Right cardiac atrium (tissue), 5 donors: ENCODE results near the gene ZNF746. TPM values are rescaled to one million over a fixed set of nuclear protein-coding genes. Genes with fewer than 3 reads are reported as not detected.

ENCODE experiments used
- ATAC-seq, 2 donors: fragments of 200-7000 bp; cut with Tn5 transposase; one replicate each; pipeline versions ENCODE4 v1.8.0 to v1.9.1; 2020; ENCODE audit warnings: moderate library complexity in 2 of 2, mild to moderate bottlenecking in 1 of 2
- DNase-seq, 3 donors: peaks; one replicate each; pipeline ENCODE4 v3.0.0-alpha.2; 2020
- H3K27ac ChIP-seq: one replicate; pipeline ENCODE4 v1.5.1; 2013; ENCODE audit warnings: mild to moderate bottlenecking, low read length, control low read depth, moderate library complexity
- H3K27me3 ChIP-seq: one replicate; pipeline ENCODE4 v1.6.1; 2013; ENCODE audit not compliant: control insufficient read depth, insufficient read depth
- H3K4me1 ChIP-seq: one replicate; pipeline ENCODE4 v1.6.1; 2013; ENCODE audit warnings: low read length; ENCODE audit not compliant: control insufficient read depth, insufficient read depth
- H3K4me3 ChIP-seq: one replicate; pipeline ENCODE4 v1.5.1; 2013; ENCODE audit warnings: low read length, control low read depth
- H3K9me3 ChIP-seq: one replicate; pipeline ENCODE4 v1.6.1; 2013; ENCODE audit warnings: low read length; ENCODE audit not compliant: control insufficient read depth
- WGBS: extraction: QIAGEN DNeasy Blood & Tissue Kit; methylation state at CpG from one replicate; pipeline ENCODE4 v1.1.7; 2013; 5-methylcytosine and 5-hydroxymethylcytosine counted together
- intact Hi-C, 4 donors: fragments of 100-400 bp; cut with DNase I; formaldehyde crosslinking; loops; one replicate each; pipeline versions ENCODE4 v1.11.0 to v1.14.0; 2022 to 2023
- polyA plus RNA-seq: library from polyadenylated mRNA; stranded (reverse); fragments of 200-250 nt; gene quantifications from one replicate; pipeline ENCODE4 v1.2.3, GENCODE V29; 2013
- total RNA-seq, 4 donors: library from RNA; stranded (reverse); fragmentation: NEBNext Ultra II Directional; extraction: Animal tissue kit (Norgen Biotek cat#: 25700); gene quantifications; one replicate each; pipeline ENCODE4 v1.2.1, GENCODE V29; 2021
- donor health status: healthy with polysubstance abuse.
- donor health status: DM: no; HTN: yes; CAD: no.
- donor health status: DM: no; HTN: no; CAD: no.
- donor health status: DM: no; HTN: yes; CAD: no; lungs with severe emphysema.
- donor health status: DM: yes; HTN: yes; CAD: no.

ZNF746 gene
- total and polyA plus RNA-seq, 5 donors, result 5.0 to 10.7 (median 9.7) TPM

GRCh38 chr7:149443523-149443922, 54.1 kb downstream of the ZNF746 start:
- WGBS, result 96% methylated on average over 7 of the region's 7 CpGs
- no peaks in the 10 kb centered on the region for H3K4me1 ChIP-seq
- no peak overlapping the region for H3K4me3 ChIP-seq
- DNase-seq (no peak), ATAC-seq (no peak)
- no peak overlapping the region for H3K27ac ChIP-seq
- intact Hi-C loops, result no loop called here
- no peaks in the 10 kb centered on the region for H3K9me3 ChIP-seq
- no peaks in the 10 kb centered on the region for H3K27me3 ChIP-seq

DNA sequence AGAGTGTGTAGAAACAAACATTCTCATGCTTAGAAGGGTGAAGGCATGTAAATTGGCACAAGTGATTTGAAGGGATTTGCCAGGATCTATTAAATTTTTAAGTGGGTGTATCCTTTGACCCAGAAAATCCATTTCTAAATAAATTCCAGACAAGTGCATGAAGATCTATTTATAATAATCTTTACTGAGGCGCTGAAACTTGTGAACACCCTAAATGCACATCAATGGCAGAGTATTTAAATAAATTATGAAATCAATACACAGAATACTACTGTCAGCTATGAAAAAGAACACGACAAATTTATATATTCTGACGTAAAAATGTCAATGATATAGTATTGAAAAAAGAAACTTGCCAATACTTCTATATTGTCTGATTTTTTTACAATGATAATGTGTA, 54.7 kb downstream of the ZNF746 start:
- ATAC-seq (no peak), DNase-seq (no peak)
- Histone ChIP-seq H3K4me1 (no peaks in the 10 kb centered on the region), H3K27ac (no peak overlapping the region), H3K4me3 (no peak overlapping the region), H3K27me3 (no peaks in the 10 kb centered on the region), H3K9me3 (no peaks in the 10 kb centered on the region)
- intact Hi-C loops, result no loop called here
- WGBS, result 77% methylated on average over 3 of the region's 3 CpGs

DNA sequence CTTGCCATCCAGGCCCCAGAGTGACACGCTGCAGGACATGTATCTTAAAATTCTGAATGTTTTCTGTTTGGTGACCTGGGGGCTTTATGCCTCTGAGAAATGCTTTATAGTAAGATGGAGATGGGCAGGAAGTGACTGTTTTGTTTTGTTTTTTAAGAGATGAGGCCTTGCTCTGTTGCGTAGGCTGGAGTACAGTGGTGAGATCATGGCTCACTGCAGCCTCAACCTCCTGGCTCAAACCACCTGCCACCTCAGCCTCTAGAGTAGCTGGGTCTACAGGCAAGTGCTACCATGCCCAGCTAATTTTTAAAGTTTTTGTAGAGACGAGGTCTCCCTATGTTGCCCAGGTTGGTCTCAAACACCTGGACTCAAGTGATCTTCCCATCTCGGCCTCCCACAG, 57.4 kb downstream of the ZNF746 start:
- H3K4me3 ChIP-seq, result no peak overlapping the region
- no peaks in the 10 kb centered on the region for H3K4me1 ChIP-seq
- DNase-seq, result no peak
- no peaks in the 10 kb centered on the region for H3K9me3 ChIP-seq
- H3K27me3 ChIP-seq, result no peaks in the 10 kb centered on the region
- ATAC-seq, result no peak
- 84% methylated on average over 4 of the region's 4 CpGs for WGBS
- intact Hi-C loops, result no loop called here
- H3K27ac ChIP-seq, result no peak overlapping the region

- H3K9me3 ChIP-seq, result no peaks in the 10 kb centered on the region
- peak in 1 of 3 donors; percentile 39 for DNase-seq
- no peak overlapping the region for H3K4me3 ChIP-seq
- no peak overlapping the region for H3K27ac ChIP-seq
- no peaks in the 10 kb centered on the region for H3K27me3 ChIP-seq
- ATAC-seq, result no peak
- 95% methylated on average over 15 of the region's 15 CpGs for WGBS
- intact Hi-C loops, result no loop called here
- no peaks in the 10 kb centered on the region for H3K4me1 ChIP-seq
Observed at GRCh38 chr7:149436358-149436757, 61.3 kb downstream of the ZNF746 start.

- 91% methylated on average over 8 of the region's 8 CpGs for WGBS
- intact Hi-C loops, result no loop called here
- Histone ChIP-seq H3K27ac (no peak overlapping the region), H3K4me3 (no peak overlapping the region), H3K27me3 (no peaks in the 10 kb centered on the region), H3K4me1 (no peaks in the 10 kb centered on the region), H3K9me3 (no peaks in the 10 kb centered on the region)
- no peak for DNase-seq
- no peak for ATAC-seq
Observed at GRCh38 chr7:149433124-149433523, 64.5 kb downstream of the ZNF746 start.

DNA sequence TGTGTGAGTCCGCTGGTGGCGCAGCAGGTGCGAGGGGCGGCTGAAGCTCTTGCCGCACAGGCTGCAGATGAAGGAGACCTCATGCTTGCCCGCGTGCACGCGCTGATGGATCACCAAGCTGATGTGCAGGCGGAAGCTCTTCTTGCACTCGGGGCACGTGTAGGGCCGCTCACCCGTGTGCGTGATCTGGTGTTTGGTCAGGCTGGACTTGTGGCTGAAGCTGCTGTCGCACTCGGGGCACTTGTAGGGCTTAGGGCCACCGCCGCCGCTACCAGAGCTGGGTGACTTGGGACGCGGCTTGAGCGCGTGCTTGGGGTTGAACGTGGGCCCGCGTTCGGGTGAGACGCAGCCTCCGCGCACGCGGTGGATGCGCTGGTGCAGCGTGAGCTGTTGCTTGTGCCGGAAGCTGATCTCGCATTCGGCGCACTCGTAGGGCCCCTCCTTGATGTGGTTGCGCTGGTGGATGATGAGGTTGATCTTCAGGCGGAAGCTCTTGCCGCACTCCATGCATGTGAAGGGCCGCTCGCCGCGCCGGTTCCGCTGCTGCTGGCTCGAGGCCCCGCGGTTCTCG, 65.4 kb downstream of the ZNF746 start:
- 94% methylated on average over 53 of the region's 53 CpGs for WGBS

DNA sequence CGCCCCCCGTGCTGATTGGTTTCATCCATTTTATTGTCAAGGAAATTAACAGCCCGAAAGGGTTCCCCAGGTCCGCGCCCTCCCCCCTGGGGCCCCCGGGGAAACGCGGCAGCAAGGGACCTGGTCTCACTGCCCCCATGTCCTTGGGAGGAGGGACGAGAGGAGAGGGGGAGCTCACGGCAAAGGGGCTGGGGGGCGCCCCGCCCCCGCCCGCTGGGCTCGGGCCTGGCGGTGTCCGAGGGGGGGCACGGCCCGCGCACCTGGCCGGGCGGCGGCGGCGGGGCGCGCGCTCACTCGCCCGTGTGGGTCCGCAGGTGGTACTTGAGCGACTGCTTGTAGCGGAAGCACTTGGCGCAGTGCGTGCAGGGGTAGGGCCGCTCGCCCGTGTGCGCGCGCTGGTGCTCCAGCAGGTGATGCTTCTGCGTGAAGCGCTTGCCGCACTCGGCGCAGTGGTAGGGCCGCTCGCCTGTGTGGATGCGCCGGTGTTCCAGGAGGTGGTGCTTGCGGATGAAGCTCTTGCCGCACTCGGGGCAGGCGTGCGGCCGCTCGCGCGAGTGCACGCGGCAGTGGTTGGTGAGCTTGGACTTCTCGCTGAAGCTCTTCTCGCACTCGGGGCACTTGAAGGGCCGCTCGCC, 66.0 kb downstream of the ZNF746 start:
- no peaks in the 10 kb centered on the region for H3K4me1 ChIP-seq
- no peaks in the 10 kb centered on the region for H3K27me3 ChIP-seq
- WGBS, result 89% methylated on average over 66 of the region's 66 CpGs
- ATAC-seq (no peak), DNase-seq (peak in 1 of 3 donors; percentile 59)
- H3K27ac ChIP-seq, result no peak overlapping the region
- H3K4me3 ChIP-seq, result no peak overlapping the region
- H3K9me3 ChIP-seq, result no peaks in the 10 kb centered on the region
- intact Hi-C loops, result no loop called here

More for the DNA sequence above, 65.4 kb downstream of the ZNF746 start:
- H3K4me3 ChIP-seq, result no peak overlapping the region
- H3K27ac ChIP-seq, result no peak overlapping the region
- intact Hi-C loops, result no loop called here
- no peaks in the 10 kb centered on the region for H3K9me3 ChIP-seq
- DNase-seq, result peak in 1 of 3 donors; percentile 36
- H3K4me1 ChIP-seq, result no peaks in the 10 kb centered on the region
- H3K27me3 ChIP-seq, result no peaks in the 10 kb centered on the region
- peak in 1 of 2 donors; percentile 17 for ATAC-seq

- Histone ChIP-seq H3K27ac (no peak overlapping the region), H3K27me3 (no peaks in the 10 kb centered on the region), H3K4me1 (no peaks in the 10 kb centered on the region), H3K4me3 (no peak overlapping the region), H3K9me3 (no peaks in the 10 kb centered on the region)
- intact Hi-C loops, result no loop called here
- no peak for DNase-seq
- WGBS, result 86% methylated on average over 4 of the region's 4 CpGs
- no peak for ATAC-seq
Observed at GRCh38 chr7:149430192-149430591, 67.4 kb downstream of the ZNF746 start.

DNA sequence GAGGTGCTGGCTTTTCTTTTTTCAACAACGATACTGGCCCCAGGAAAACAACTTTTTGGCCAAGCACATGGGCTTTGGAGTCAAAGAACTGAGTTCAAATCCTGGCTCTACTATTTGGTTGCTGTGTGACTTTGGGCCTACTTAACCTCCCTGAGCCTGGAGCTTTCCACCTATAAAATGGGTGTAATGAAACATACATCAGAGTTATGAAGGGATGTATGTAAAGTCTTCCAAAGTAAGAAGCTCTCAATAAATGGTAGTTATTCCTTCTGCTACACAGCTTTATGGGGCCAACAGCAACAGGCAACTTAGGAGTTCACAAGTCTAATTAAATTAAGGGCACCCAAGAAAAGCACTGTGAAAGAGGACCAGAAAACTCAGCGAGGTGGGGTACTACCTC, 69.7 kb downstream of the ZNF746 start:
- ATAC-seq (no peak), DNase-seq (no peak)
- intact Hi-C loops, result no loop called here
- H3K4me3 ChIP-seq, result no peak overlapping the region
- H3K27ac ChIP-seq, result no peak overlapping the region
- peaks cover 3% of the 10 kb centered on the region for H3K4me1 ChIP-seq
- H3K9me3 ChIP-seq, result no peaks in the 10 kb centered on the region
- WGBS, result 95% methylated on average over 2 of the region's 2 CpGs
- H3K27me3 ChIP-seq, result no peaks in the 10 kb centered on the region

DNA sequence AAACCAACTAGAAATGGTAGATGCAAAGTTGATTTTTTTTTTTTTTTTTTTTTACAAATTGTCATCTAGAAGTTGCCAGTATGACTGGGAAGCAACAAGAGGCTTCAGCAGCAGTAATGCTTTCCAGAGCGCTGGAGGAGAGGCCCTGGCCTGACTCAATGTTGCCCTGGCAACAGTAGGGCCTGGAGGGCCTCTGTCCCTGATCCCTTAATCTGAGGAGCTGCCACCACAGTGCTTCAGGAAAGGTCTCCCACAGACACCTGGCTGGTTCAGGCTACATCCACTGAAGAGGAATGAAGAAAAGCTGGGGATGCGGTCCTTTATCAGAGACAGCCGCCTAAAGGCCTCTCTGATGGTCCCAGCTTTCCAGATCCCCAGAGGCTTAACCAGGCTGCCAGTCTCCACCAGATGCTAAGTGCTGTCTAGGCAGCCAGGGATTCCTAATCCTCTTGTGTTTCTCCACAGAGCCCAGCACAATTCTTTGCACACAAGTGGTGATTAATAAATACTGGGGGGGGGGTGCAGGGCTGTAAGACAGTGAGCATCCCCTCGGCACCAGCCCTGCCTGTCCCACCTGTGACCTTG, 70.4 kb downstream of the ZNF746 start:
- H3K4me1 ChIP-seq, result peaks cover 3% of the 10 kb centered on the region
- no peak overlapping the region for H3K4me3 ChIP-seq
- H3K27me3 ChIP-seq, result no peaks in the 10 kb centered on the region
- ATAC-seq (no peak), DNase-seq (no peak)
- no peak overlapping the region for H3K27ac ChIP-seq
- no peaks in the 10 kb centered on the region for H3K9me3 ChIP-seq
- intact Hi-C loops, result no loop called here
- WGBS, result 85% methylated on average over 4 of the region's 4 CpGs

GRCh38 chr7:149423449-149424110, 74.0 kb downstream of the ZNF746 start:
- peaks cover 7% of the 10 kb centered on the region for H3K4me1 ChIP-seq
- no peaks in the 10 kb centered on the region for H3K27me3 ChIP-seq
- intact Hi-C loops, result no loop called here
- WGBS, result 24% methylated on average over 24 of the region's 24 CpGs
- no peak overlapping the region for H3K27ac ChIP-seq
- peak overlapping the region; percentile 43 for H3K4me3 ChIP-seq
- DNase-seq (peak in 2 of 3 donors; percentile 51 to 55), ATAC-seq (peak; percentile 9 to 46)
- no peaks in the 10 kb centered on the region for H3K9me3 ChIP-seq
